ENCODE results near the gene WRAP53. TPM values are rescaled to one million over a fixed set of nuclear protein-coding genes. Genes with fewer than 3 reads are reported as not detected.

Gene WRAP53
- total and polyA plus RNA-seq, 2 of the 13 experiments (the other 11 are each of a cell fraction or from before 2014, with no cell fraction given) = 7.0 to 19.5 TPM

DNA sequence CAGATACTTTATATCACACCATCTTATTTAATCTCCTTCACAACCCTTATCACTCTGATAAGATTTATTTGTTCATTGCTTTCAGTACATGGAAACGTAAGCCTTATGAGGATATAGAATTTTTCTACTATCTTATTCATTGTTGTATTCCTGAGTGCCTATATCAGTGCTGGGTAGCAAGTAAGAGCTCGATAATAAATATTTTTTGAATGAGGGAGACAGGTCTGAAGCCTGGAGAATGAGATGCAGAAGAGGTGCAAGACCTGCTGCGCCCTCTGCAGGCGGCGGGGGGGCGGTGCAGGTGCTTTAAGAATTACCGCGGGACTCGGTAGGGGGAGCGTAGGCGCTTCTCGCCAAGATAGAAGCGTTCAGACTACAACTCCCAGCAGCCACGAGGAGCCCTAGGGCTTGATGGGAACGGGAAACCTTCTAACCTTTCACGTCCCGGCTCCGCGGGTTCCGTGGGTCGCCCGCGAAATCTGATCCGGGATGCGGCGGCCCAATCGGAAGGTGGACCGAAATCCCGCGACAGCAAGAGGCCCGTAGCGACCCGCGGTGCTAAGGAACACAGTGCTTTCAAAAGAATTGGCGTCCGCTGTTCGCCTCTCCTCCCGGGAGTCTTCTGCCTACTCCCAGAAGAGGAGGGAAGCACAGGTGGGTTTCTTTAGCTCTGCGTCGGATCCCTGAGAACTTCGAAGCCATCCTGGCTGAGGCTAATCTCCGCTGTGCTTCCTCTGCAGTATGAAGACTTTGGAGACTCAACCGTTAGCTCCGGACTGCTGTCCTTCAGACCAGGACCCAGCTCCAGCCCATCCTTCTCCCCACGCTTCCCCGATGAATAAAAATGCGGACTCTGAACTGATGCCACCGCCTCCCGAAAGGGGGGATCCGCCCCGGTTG lies at the start of gene WRAP53 (continued):
- TF ChIP-seq, protein P1, sequence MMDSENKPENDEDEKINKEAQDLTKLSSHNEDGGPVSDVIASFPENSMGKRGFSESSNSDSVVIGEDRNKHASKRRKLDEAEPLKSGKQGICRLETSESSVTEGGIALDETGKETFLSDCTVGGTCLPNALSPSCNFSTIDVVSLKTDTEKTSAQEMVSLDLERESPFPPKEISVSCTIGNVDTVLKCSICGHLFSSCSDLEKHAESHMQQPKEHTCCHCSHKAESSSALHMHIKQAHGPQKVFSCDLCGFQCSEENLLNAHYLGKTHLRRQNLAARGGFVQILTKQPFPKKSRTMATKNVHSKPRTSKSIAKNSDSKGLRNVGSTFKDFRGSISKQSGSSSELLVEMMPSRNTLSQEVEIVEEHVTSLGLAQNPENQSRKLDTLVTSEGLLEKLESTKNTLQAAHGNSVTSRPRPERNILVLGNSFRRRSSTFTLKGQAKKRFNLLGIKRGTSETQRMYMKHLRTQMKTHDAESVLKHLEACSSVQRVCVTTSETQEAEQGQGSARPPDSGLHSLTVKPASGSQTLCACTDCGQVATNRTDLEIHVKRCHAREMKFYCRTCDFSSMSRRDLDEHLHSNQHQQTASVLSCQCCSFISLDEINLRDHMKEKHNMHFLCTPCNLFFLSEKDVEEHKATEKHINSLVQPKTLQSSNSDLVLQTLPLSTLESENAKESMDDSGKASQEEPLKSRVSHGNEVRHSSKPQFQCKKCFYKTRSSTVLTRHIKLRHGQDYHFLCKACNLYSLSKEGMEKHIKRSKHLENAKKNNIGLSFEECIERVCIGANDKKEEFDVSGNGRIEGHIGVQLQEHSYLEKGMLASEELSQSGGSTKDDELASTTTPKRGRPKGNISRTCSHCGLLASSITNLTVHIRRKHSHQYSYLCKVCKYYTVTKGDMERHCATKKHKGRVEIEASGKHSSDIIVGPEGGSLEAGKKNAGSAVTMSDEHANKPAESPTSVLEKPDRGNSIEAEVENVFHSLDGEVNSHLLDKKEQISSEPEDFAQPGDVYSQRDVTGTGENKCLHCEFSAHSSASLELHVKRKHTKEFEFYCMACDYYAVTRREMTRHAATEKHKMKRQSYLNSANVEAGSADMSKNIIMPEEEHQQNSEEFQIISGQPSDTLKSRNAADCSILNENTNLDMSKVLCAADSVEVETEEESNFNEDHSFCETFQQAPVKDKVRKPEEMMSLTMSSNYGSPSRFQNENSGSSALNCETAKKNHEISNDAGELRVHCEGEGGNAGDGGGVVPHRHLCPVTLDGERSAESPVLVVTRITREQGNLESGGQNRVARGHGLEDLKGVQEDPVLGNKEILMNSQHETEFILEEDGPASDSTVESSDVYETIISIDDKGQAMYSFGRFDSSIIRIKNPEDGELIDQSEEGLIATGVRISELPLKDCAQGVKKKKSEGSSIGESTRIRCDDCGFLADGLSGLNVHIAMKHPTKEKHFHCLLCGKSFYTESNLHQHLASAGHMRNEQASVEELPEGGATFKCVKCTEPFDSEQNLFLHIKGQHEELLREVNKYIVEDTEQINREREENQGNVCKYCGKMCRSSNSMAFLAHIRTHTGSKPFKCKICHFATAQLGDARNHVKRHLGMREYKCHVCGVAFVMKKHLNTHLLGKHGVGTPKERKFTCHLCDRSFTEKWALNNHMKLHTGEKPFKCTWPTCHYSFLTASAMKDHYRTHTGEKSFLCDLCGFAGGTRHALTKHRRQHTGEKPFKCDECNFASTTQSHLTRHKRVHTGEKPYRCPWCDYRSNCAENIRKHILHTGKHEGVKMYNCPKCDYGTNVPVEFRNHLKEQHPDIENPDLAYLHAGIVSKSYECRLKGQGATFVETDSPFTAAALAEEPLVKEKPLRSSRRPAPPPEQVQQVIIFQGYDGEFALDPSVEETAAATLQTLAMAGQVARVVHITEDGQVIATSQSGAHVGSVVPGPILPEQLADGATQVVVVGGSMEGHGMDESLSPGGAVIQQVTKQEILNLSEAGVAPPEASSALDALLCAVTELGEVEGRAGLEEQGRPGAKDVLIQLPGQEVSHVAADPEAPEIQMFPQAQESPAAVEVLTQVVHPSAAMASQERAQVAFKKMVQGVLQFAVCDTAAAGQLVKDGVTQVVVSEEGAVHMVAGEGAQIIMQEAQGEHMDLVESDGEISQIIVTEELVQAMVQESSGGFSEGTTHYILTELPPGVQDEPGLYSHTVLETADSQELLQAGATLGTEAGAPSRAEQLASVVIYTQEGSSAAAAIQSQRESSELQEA (CRISPR knock-in tag; IDR thresholded peaks at IDR 0.05; ENCODE audit: not compliant biosample characterization) = no peak
- no peak for TF ChIP-seq MATR3 (CRISPR knock-in tag; IDR thresholded peaks at IDR 0.05)
- peak; percentile 79 to 83 for TF ChIP-seq POLR2A (IDR thresholded peaks at IDR 0.05; ENCODE audit: insufficient read depth in 1 of 2, low read depth in 2 of 2, low read length in 2 of 2)
- TF ChIP-seq MEIS1 (CRISPR knock-in tag; IDR thresholded peaks at IDR 0.05; ENCODE audit: borderline replicate concordance) = no peak
- TF ChIP-seq AKAP8 (CRISPR knock-in tag; IDR thresholded peaks at IDR 0.05) = no peak
- TF ChIP-seq KDM2A (CRISPR knock-in tag; IDR thresholded peaks at IDR 0.05; ENCODE audit: borderline replicate concordance, low read depth) = peak; percentile 80; the same call in 1 of the 2 replicates
- TF ChIP-seq ZNF670 (CRISPR knock-in tag; IDR thresholded peaks at IDR 0.05; ENCODE audit: borderline replicate concordance) = peak; percentile 13; the same call in 1 of the 2 replicates
- no peak for TF ChIP-seq ZNF552 (CRISPR knock-in tag; IDR thresholded peaks at IDR 0.05; ENCODE audit: borderline replicate concordance)
- no peak for TF ChIP-seq ZNF780A (CRISPR knock-in tag; IDR thresholded peaks at IDR 0.05)
- TF ChIP-seq, protein P2, sequence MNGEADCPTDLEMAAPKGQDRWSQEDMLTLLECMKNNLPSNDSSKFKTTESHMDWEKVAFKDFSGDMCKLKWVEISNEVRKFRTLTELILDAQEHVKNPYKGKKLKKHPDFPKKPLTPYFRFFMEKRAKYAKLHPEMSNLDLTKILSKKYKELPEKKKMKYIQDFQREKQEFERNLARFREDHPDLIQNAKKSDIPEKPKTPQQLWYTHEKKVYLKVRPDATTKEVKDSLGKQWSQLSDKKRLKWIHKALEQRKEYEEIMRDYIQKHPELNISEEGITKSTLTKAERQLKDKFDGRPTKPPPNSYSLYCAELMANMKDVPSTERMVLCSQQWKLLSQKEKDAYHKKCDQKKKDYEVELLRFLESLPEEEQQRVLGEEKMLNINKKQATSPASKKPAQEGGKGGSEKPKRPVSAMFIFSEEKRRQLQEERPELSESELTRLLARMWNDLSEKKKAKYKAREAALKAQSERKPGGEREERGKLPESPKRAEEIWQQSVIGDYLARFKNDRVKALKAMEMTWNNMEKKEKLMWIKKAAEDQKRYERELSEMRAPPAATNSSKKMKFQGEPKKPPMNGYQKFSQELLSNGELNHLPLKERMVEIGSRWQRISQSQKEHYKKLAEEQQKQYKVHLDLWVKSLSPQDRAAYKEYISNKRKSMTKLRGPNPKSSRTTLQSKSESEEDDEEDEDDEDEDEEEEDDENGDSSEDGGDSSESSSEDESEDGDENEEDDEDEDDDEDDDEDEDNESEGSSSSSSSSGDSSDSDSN (CRISPR knock-in tag; IDR thresholded peaks at IDR 0.05) = no peak; the same call in 1 of the 2 replicates
- TF ChIP-seq SIN3B (IDR thresholded peaks at IDR 0.05; ENCODE audit: low read length) = peak; percentile 89; the same call in 1 of the 2 replicates
- no peak for TF ChIP-seq FOSL1 (CRISPR knock-in tag; IDR thresholded peaks at IDR 0.05; ENCODE audit: borderline replicate concordance)
- TF ChIP-seq, protein P3, sequence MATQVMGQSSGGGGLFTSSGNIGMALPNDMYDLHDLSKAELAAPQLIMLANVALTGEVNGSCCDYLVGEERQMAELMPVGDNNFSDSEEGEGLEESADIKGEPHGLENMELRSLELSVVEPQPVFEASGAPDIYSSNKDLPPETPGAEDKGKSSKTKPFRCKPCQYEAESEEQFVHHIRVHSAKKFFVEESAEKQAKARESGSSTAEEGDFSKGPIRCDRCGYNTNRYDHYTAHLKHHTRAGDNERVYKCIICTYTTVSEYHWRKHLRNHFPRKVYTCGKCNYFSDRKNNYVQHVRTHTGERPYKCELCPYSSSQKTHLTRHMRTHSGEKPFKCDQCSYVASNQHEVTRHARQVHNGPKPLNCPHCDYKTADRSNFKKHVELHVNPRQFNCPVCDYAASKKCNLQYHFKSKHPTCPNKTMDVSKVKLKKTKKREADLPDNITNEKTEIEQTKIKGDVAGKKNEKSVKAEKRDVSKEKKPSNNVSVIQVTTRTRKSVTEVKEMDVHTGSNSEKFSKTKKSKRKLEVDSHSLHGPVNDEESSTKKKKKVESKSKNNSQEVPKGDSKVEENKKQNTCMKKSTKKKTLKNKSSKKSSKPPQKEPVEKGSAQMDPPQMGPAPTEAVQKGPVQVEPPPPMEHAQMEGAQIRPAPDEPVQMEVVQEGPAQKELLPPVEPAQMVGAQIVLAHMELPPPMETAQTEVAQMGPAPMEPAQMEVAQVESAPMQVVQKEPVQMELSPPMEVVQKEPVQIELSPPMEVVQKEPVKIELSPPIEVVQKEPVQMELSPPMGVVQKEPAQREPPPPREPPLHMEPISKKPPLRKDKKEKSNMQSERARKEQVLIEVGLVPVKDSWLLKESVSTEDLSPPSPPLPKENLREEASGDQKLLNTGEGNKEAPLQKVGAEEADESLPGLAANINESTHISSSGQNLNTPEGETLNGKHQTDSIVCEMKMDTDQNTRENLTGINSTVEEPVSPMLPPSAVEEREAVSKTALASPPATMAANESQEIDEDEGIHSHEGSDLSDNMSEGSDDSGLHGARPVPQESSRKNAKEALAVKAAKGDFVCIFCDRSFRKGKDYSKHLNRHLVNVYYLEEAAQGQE (IDR thresholded peaks at IDR 0.05; ENCODE audit: borderline replicate concordance in 1 of 2, low read depth in 1 of 2, low read length in 2 of 2) = no peak
- no peak for TF ChIP-seq ISX (CRISPR knock-in tag; conservative IDR thresholded peaks at IDR 0.05)
